HEK293 (cell line): ENCODE results near the gene PLEKHJ1.

Experiments used
- CTCF ChIP-seq: fragments of 450-650 bp; formaldehyde crosslinking; IDR thresholded peaks from 2 replicates; pipeline ENCODE4 v1.5.1; 2016; ENCODE audit warnings: missing biosample characterization, missing genetic modification characterization
- PRDM2 ChIP-seq: fragments of 450-650 bp; formaldehyde crosslinking; IDR thresholded peaks from 2 replicates; pipeline ENCODE4 v1.5.1; 2016; ENCODE audit warnings: missing biosample characterization, missing genetic modification characterization, borderline replicate concordance

- no peak for TF ChIP-seq CTCF (tag by site-specific recombination)
- no peak for TF ChIP-seq PRDM2 (tag by site-specific recombination)
Observed at GRCh38 chr19:2271234-2272103, 35.3 kb upstream of the PLEKHJ1 start.
